H1 (cell line): ENCODE measurements around the gene PLAAT1. TPM values are rescaled to one million over a fixed set of nuclear protein-coding genes. Genes with fewer than 3 reads are reported as not detected.

Experiments
- CTCF ChIA-PET: fragments of 300-600 bp; sonication (Branson Sonifier 250); formaldehyde crosslinking; loops from one replicate; lab custom pipeline; 2021; ENCODE audit not compliant: partially characterized antibody; lab: Charles Lee
- POLR2A ChIA-PET: fragments of 300-600 bp; sonication (Branson Sonifier 250); formaldehyde crosslinking; loops from one replicate; lab custom pipeline; 2021; ENCODE audit warnings: inconsistent platforms; ENCODE audit not compliant: partially characterized antibody; lab: Charles Lee
- DNase-seq, 2 experiments: peaks; one replicate each; pipeline versions ENCODE4 v3.0.0 to v3.0.0-alpha.2; 2010 to 2022; ENCODE audit warnings: low spot score in 2 of 2, low read depth in 1 of 2, mixed read lengths in 1 of 2
- FAIRE-seq: peaks from 2 replicates; lab custom pipeline; 2011; peaks lifted over from hg19 to GRCh38; lab: Jason Lieb, UNC
- H2AFZ ChIP-seq: 2 replicates; pipeline ENCODE4 v1.8.1; 2012; ENCODE audit warnings: low read length, inconsistent platforms
- H2AK5ac ChIP-seq: 2 replicates; pipeline ENCODE4 v1.6.1; 2013; ENCODE audit warnings: low read depth, low read length
- H2BK120ac ChIP-seq: replicated peaks from 2 replicates; pipeline ENCODE3; 2013; ENCODE audit warnings: low read depth, low read length, inconsistent platforms
- H2BK12ac ChIP-seq: 2 replicates; pipeline ENCODE4 v1.6.1; 2013; ENCODE audit warnings: low read depth, low read length
- H2BK15ac ChIP-seq: 2 replicates; pipeline ENCODE4 v1.6.1; 2013; ENCODE audit warnings: low read length
- H2BK20ac ChIP-seq: 2 replicates; pipeline ENCODE4 v1.6.1; 2013; ENCODE audit warnings: low read length
- H2BK5ac ChIP-seq: 2 replicates; pipeline ENCODE4 v1.6.1; 2013; ENCODE audit warnings: low read depth, low read length
- H3K14ac ChIP-seq: 2 replicates; pipeline ENCODE4 v1.6.1; 2013; ENCODE audit warnings: inconsistent platforms; ENCODE audit not compliant: insufficient read length
- H3K18ac ChIP-seq: 2 replicates; pipeline ENCODE4 v1.6.1; 2013; ENCODE audit warnings: low read length; ENCODE audit errors: extremely low read depth
- H3K23ac ChIP-seq: 2 replicates; pipeline ENCODE4 v1.6.1; 2013; ENCODE audit warnings: inconsistent platforms; ENCODE audit not compliant: insufficient read length
- H3K23me2 ChIP-seq: 2 replicates; pipeline ENCODE4 v1.6.1; 2013; ENCODE audit warnings: low read depth, low read length
- H3K27ac ChIP-seq: 2 replicates; pipeline ENCODE4 v1.6.1; 2011; ENCODE audit warnings: low read depth, low read length, inconsistent platforms
- H3K27me3 ChIP-seq, 4 experiments: replicated peaks in 1 of 4; 1 replicate in 1 of 4; 2 replicates in 3 of 4; pipeline versions ENCODE4 v1.6.1 to v1.8.1; 2011 to 2013; ENCODE audit warnings: low read length in 3 of 4, mild to moderate bottlenecking in 3 of 4, inconsistent platforms in 2 of 4, mixed read lengths in 2 of 4, moderate library complexity in 1 of 4; ENCODE audit not compliant: control insufficient read depth in 3 of 4, insufficient read depth in 3 of 4; ENCODE audit errors: extremely low read depth in 1 of 4
- H3K36me3 ChIP-seq, 4 experiments: 2 replicates each; pipeline versions ENCODE4 v1.6.1 to v1.8.1; 2011 to 2013; ENCODE audit warnings: mild to moderate bottlenecking in 4 of 4, low read length in 3 of 4, moderate library complexity in 2 of 4, control low read depth in 1 of 4, inconsistent platforms in 1 of 4; ENCODE audit not compliant: insufficient read depth in 4 of 4, control insufficient read depth in 2 of 4
- H3K4ac ChIP-seq: replicated peaks from 2 replicates; pipeline ENCODE3; 2013; ENCODE audit warnings: low read length, low read depth, mixed read lengths, inconsistent platforms; ENCODE audit not compliant: insufficient read length
- H3K4me1 ChIP-seq, 4 experiments: replicated peaks in 1 of 4; 1 replicate in 1 of 4; 2 replicates in 3 of 4; pipeline versions ENCODE4 v1.6.1 to v1.8.1; 2011 to 2013; ENCODE audit warnings: low read length in 3 of 4, inconsistent platforms in 2 of 4, mixed read lengths in 1 of 4; ENCODE audit not compliant: insufficient read depth in 4 of 4, control insufficient read depth in 3 of 4
- H3K4me2 ChIP-seq, 2 experiments: 2 replicates each; pipeline versions ENCODE4 v1.6.1 to v1.8.1; 2011 to 2013; ENCODE audit warnings: low read depth in 2 of 2, low read length in 2 of 2, control low read depth in 1 of 2, inconsistent platforms in 1 of 2, mild to moderate bottlenecking in 1 of 2; ENCODE audit not compliant: insufficient read depth in 1 of 2
- H3K4me3 ChIP-seq, 4 experiments: fragments of 200-600, 300-600 bp in 1 of 4; sonication (generic), shearing (Covaris generic), sonication (Bioruptor Twin) in 1 of 4; 2 replicates each; pipeline versions ENCODE4 v1.5.1 to v1.8.1; 2011 to 2016; ENCODE audit warnings: low read length in 4 of 4, low read depth in 3 of 4, control low read depth in 2 of 4, inconsistent platforms in 2 of 4, mild to moderate bottlenecking in 2 of 4, mixed read lengths in 1 of 4, moderate library complexity in 1 of 4; ENCODE audit not compliant: insufficient read depth in 2 of 4; ENCODE audit errors: extremely low read depth in 1 of 4
- H3K56ac ChIP-seq: replicated peaks from 2 replicates; pipeline ENCODE3; 2013; ENCODE audit warnings: low read depth, mild to moderate bottlenecking, mixed read lengths, low read length, inconsistent platforms; ENCODE audit not compliant: insufficient read length
- H3K79me1 ChIP-seq: 2 replicates; pipeline ENCODE4 v1.6.1; 2013; ENCODE audit warnings: low read depth, low read length, control low read depth
- H3K79me2 ChIP-seq, 2 experiments: 2 replicates each; pipeline versions ENCODE4 v1.6.1 to v1.8.1; 2012 to 2013; ENCODE audit warnings: low read length in 2 of 2, mild to moderate bottlenecking in 2 of 2, inconsistent platforms in 1 of 2; ENCODE audit not compliant: insufficient read depth in 2 of 2, control insufficient read depth in 1 of 2
- H3K9ac ChIP-seq, 4 experiments: replicated peaks in 1 of 4; 1 replicate in 1 of 4; 2 replicates in 3 of 4; pipeline versions ENCODE4 v1.6.1 to v1.8.1; 2011 to 2013; ENCODE audit warnings: low read depth in 3 of 4, low read length in 3 of 4, control low read depth in 2 of 4, mild to moderate bottlenecking in 2 of 4, moderate library complexity in 2 of 4, inconsistent platforms in 1 of 4; ENCODE audit errors: extremely low read depth in 1 of 4
- H3K9me3 ChIP-seq, 2 experiments: 2 replicates each; pipeline versions ENCODE4 v1.6.1 to v1.8.1; 2012 to 2013; ENCODE audit warnings: mild to moderate bottlenecking in 2 of 2, moderate library complexity in 2 of 2, control low read depth in 1 of 2, inconsistent platforms in 1 of 2, low read depth in 1 of 2, low read length in 1 of 2, mixed read lengths in 1 of 2; ENCODE audit not compliant: insufficient read depth in 2 of 2
- H4K20me1 ChIP-seq, 2 experiments: replicated peaks in 1 of 2; 2 replicates each; pipeline versions ENCODE3 to v1.8.1; 2011 to 2013; ENCODE audit warnings: inconsistent platforms in 2 of 2, low read length in 2 of 2, mild to moderate bottlenecking in 1 of 2; ENCODE audit not compliant: insufficient read depth in 2 of 2, control insufficient read depth in 1 of 2
- H4K5ac ChIP-seq: 2 replicates; pipeline ENCODE4 v1.6.1; 2013; ENCODE audit warnings: low read length, low read depth, mixed read lengths, inconsistent platforms; ENCODE audit not compliant: insufficient read length
- H4K8ac ChIP-seq: 2 replicates; pipeline ENCODE4 v1.8.0; 2013; ENCODE audit warnings: mild to moderate bottlenecking, moderate library complexity, low read length, inconsistent platforms; ENCODE audit not compliant: insufficient read depth; ENCODE audit errors: extremely low read depth
- H4K91ac ChIP-seq: replicated peaks from 2 replicates; pipeline ENCODE3; 2013; ENCODE audit warnings: low read length, mixed read lengths, inconsistent platforms; ENCODE audit not compliant: insufficient read length
- CBX5 ChIP-seq: fragments of 300-800, 300-1000 bp; sonication (generic); IDR thresholded peaks from 2 replicates; pipeline ENCODE4 v1.7.1; 2016; ENCODE audit warnings: antibody characterized with exemption, low read length, low read depth
- GTF2F1 ChIP-seq: IDR thresholded peaks from 2 replicates; pipeline ENCODE4 v1.6.1; 2012; ENCODE audit warnings: low read depth, low read length, improper control_type of control experiment, borderline replicate concordance
- KDM1A ChIP-seq: fragments of 200-600, 300-600 bp; sonication (generic); IDR thresholded peaks from 2 replicates; pipeline ENCODE4 v1.7.1; 2016; ENCODE audit warnings: mild to moderate bottlenecking, low read length, borderline replicate concordance
- SP1 ChIP-seq: IDR thresholded peaks from 2 replicates; pipeline ENCODE4 v1.6.1; 2011; ENCODE audit warnings: low read depth, low read length
- WGBS, 2 experiments: shearing (Covaris generic) in 1 of 2; methylation state at CpG; one replicate each; pipeline versions ENCODE4 v1.1.6 to v1.1.7; 2013 to 2015; ENCODE audit warnings: low lambda C conversion rate in 2 of 2, mixed read lengths in 2 of 2, inconsistent platforms in 1 of 2, low coverage in 1 of 2, missing lambda C conversion rate in 1 of 2; ENCODE audit not compliant: insufficient replicate concordance in 2 of 2, insufficient coverage in 1 of 2, insufficient read length in 1 of 2; ENCODE audit errors: extremely low coverage in 1 of 2, missing lambda C conversion rate in 1 of 2; 5-methylcytosine and 5-hydroxymethylcytosine counted together
- polyA plus RNA-seq, 7 experiments: library from polyadenylated mRNA; depleted of rRNA in 3 of 7; stranded (reverse) in 5 of 7; unstranded in 2 of 7; fragments of >200 nt in 5 of 7; fragments of 200-250 nt in 2 of 7; gene quantifications; 1 replicate in 5 of 7; 2 replicates in 1 of 7; 4 replicates in 1 of 7; pipeline versions ENCODE4 v1.2.1 to v1.2.3, GENCODE V29; 2011 to 2013; ENCODE audit warnings: missing spikeins in 2 of 7, mixed read lengths in 2 of 7
- total RNA-seq: library from RNA; stranded (reverse); fragmentation: NEBNext Ultra II Directional; extraction: Animal tissue kit (Norgen Biotek cat#: 25700); gene quantifications from 2 replicates; pipeline ENCODE4 v1.2.1, GENCODE V29; 2021

The PLAAT1 gene
- total and polyA plus RNA-seq, 2 of the 8 experiments (the other 6 are each of a cell fraction or from before 2014, with no cell fraction given): 4.5 to 6.0 TPM

DNA sequence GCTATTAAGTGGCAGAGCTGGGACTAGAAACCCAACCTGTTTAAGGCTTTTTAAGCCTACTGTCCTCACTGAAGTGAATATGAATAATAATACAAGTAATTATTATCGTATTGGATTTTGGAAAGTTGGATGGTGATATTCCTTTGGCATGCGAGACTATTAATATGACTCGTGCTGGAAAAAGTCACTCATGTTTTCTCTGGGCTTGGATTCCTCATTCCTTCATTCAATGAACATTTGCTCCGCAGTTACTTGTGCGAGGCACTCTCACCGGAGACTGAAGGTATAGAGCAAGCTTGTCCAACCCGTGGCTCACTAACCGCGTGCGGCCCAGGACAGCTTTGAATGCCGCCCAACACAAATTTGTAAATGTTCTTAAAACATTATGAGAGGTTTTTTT, 694 bp downstream of the PLAAT1 start:
- Histone ChIP-seq H3K18ac (peak overlapping the region; percentile 9), H2AK5ac (no peak overlapping the region), H3K9me3 (no peaks in the 10 kb centered on the region), H3K23ac (no peak overlapping the region), H3K9ac (no peak overlapping the region), H2BK12ac (peak overlapping the region; percentile 29; the same call in 1 of the 2 replicates), H3K4me1 (peaks cover 0 to 4% (median 3%) of the 10 kb centered on the region in 4 experiments; a peak in 3 of 7 replicates), H3K4me2 (peak overlapping the region; percentile 92), H4K20me1 (no peaks in the 10 kb centered on the region), H4K91ac (no peak overlapping the region), H3K79me1 (no peaks in the 10 kb centered on the region), H3K27me3 (peaks cover 0 to 15% (median 6%) of the 10 kb centered on the region in 4 experiments; a peak in 5 of 7 replicates), H2BK15ac (no peak overlapping the region), H3K14ac (no peak overlapping the region), H3K79me2 (no peaks in the 10 kb centered on the region), H3K4ac (no peak overlapping the region), H3K23me2 (peaks cover 8% of the 10 kb centered on the region; the same call in 1 of the 2 replicates), H2AFZ (peak overlapping the region; percentile 90; the same call in 1 of the 2 replicates), H3K4me3 (peak overlapping the region; percentile 48 to 75 (median 54); a peak in 7 of 8 replicates), H2BK5ac (no peak overlapping the region), H3K27ac (no peak overlapping the region), H2BK20ac (no peak overlapping the region), H3K36me3 (no peaks in the 10 kb centered on the region), H2BK120ac (no peak overlapping the region), H4K8ac (no peak overlapping the region), H4K5ac (no peak overlapping the region), H3K56ac (no peak overlapping the region)
- 95% methylated on average over 11 of the region's 11 CpGs; no CpG with 5 or more reads in 1 of the 2 experiments for whole genome bisulfite sequencing, 2 experiments
- no peak for DNase-seq
- CTCF ChIA-PET: interaction anchor here (1.1 kb wide), 2 partner anchors 13 to 21 kb away, joined by 3 read pairs; no protein-coding TSS in a partner anchor
- POLR2A ChIA-PET: interaction anchor here (1.2 kb wide), 1 partner anchor 106 kb away, joined by 4 read pairs; no protein-coding TSS in a partner anchor
- TF ChIP-seq KDM1A: no peak
- TF ChIP-seq GTF2F1: no peak
- no peak for TF ChIP-seq CBX5
- no peak for TF ChIP-seq SP1
- FAIRE-seq: no peak
